Epithelial cell of esophagus (primary cell): Measurements from ENCODE around the gene MPV17L2.

Experiments used
- DNase-seq: peaks from one replicate; pipeline ENCODE4 v3.0.0; 2010; ENCODE audit warnings: low read depth
- H3K4me3 ChIP-seq: 2 replicates; pipeline ENCODE4 v1.5.1; 2011; ENCODE audit warnings: mild to moderate bottlenecking, low read length, control low read depth
- CTCF ChIP-seq: IDR thresholded peaks from 2 replicates; pipeline ENCODE4 v1.5.1; 2011; ENCODE audit warnings: low read depth, mild to moderate bottlenecking, low read length, control low read depth, inconsistent platforms; ENCODE audit not compliant: insufficient read depth; ENCODE audit errors: missing control alignments

The MPV17L2 gene

GRCh38 chr19:18223860-18224524, 31.0 kb downstream of the MPV17L2 start:
- H3K4me3 ChIP-seq: peak overlapping the region; percentile 43
- no peak for DNase-seq
- TF ChIP-seq CTCF: no peak

DNA sequence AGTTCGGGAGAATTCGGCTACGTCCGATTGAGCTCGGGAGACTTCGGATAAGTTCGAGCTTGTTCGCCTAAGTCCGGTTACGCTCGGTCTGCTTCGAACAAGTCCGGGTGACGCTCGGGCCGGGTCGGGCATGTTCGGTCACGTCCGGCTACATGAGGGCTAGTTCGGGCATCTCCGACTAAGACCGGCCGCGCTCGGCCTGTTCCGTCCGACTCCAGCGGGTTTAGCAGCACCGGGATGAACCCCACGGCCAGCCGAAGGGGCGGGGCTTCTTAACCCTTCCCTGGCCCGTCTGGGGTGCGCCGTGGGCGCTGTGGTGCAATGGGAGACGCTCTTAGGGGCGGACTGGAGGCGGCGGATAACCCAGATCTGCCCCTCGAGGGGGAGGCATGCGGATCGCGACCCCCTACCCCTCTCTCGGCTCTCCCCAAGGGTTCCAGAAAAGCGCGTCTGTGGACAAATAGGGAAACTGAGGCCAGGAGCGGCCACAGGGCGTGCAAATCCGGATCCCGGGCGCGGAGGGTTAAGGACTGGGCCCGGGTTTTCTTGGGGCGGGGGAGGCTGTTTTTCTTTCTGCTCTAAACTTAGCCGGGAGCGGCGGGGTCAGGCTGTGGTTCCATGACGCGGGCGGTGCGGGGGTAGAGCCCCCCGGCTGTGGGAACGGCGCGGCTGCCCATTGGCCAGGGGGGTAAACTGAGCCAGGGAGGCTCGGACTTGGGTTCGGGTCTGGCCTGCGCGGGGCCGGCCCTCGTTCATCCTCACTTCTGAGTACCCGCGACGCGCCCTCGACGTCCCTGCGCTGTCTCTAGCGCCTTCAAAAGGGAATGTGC, 31.7 kb downstream of the MPV17L2 start:
- peak overlapping the region; percentile 43 for H3K4me3 ChIP-seq
- DNase-seq: peak; percentile 99
- TF ChIP-seq CTCF: no peak

- DNase-seq: no peak
- H3K4me3 ChIP-seq: no peak overlapping the region
- no peak for TF ChIP-seq CTCF
Measured at GRCh38 chr19:18225355-18225701, 32.3 kb downstream of the MPV17L2 start.

- no peak for TF ChIP-seq CTCF
- no peak for DNase-seq
- H3K4me3 ChIP-seq: no peak within 1 kb of the TSS
Measured at GRCh38 chr19:18225702-18226468, 32.9 kb downstream of the MPV17L2 start, which contains the start of gene PDE4C. TSS of gene PDE4C (minus strand) at chr19:18226438. CDS start at chr19:18226415, 23 bp downstream.

GRCh38 chr19:18226956-18227780, 34.1 kb downstream of the MPV17L2 start:
- DNase-seq: no peak
- no peak overlapping the region for H3K4me3 ChIP-seq
- no peak for TF ChIP-seq CTCF

DNA sequence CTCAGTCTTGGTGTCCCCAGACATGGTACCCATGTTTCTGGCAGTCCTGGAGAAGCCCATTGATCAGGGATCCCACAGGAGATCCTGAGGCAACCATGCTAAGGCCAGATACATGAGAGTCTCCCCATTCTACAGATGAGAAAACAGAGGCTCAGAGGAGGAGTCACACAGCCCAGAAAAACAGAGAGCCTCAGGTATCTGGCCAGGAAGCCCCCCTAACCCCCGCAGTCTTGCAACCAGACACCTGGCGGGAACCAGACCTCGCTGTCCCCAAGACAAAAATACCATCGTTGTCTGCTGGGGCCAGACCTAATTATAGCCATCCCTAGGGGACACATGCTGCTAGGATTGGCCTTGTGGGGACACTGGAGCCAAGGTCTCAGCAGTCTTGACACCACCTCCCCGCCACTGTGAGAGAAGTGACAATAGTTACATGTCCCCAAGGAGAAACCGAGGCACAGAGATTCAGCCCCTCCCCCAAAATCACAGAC, 34.8 kb downstream of the MPV17L2 start:
- DNase-seq: no peak
- H3K4me3 ChIP-seq: no peak overlapping the region
- no peak for TF ChIP-seq CTCF
